Small intestine (tissue), 16 donors: ENCODE measurements around the gene TMA7. TPM values are rescaled to one million over a fixed set of nuclear protein-coding genes. Genes with fewer than 3 reads are reported as not detected.

Source experiments
- DNase-seq, 2 donors: peaks; one replicate each; pipeline versions ENCODE4 v3.0.0 to v3.0.0-alpha.2; 2013
- FAIRE-seq: peaks from 2 replicates; lab custom pipeline; 2012; peaks lifted over from hg19 to GRCh38; lab: Jason Lieb, UNC
- H3K27ac ChIP-seq, 3 donors: one replicate each; pipeline ENCODE4 v1.5.1; 2013; ENCODE audit warnings: low read length in 2 of 3, mild to moderate bottlenecking in 2 of 3, control low read depth in 1 of 3, inconsistent platforms in 1 of 3, low read depth in 1 of 3, moderate library complexity in 1 of 3
- H3K27me3 ChIP-seq, 3 donors: one replicate each; pipeline ENCODE4 v1.6.1; 2013; ENCODE audit warnings: low read length in 3 of 3, inconsistent platforms in 1 of 3; ENCODE audit not compliant: control insufficient read depth in 3 of 3, insufficient read depth in 3 of 3
- H3K36me3 ChIP-seq, 3 donors: one replicate each; pipeline ENCODE4 v1.6.1; 2013; ENCODE audit warnings: low read length in 3 of 3, inconsistent platforms in 1 of 3, low read depth in 1 of 3, mild to moderate bottlenecking in 1 of 3, moderate library complexity in 1 of 3; ENCODE audit not compliant: control insufficient read depth in 3 of 3, insufficient read depth in 2 of 3
- H3K4me1 ChIP-seq, 3 donors: one replicate each; pipeline ENCODE4 v1.6.1; 2013; ENCODE audit warnings: low read length in 2 of 3, inconsistent platforms in 1 of 3, low read depth in 1 of 3, mild to moderate bottlenecking in 1 of 3, moderate library complexity in 1 of 3; ENCODE audit not compliant: control insufficient read depth in 3 of 3, insufficient read depth in 2 of 3
- H3K4me3 ChIP-seq, 3 donors: one replicate each; pipeline ENCODE4 v1.5.1; 2013; ENCODE audit warnings: low read length in 3 of 3, control low read depth in 1 of 3, inconsistent platforms in 1 of 3, low read depth in 1 of 3, mild to moderate bottlenecking in 1 of 3, moderate library complexity in 1 of 3
- H3K9me3 ChIP-seq, 2 donors: one replicate each; pipeline ENCODE4 v1.6.1; 2013; ENCODE audit warnings: low read depth in 1 of 2, low read length in 1 of 2; ENCODE audit not compliant: control insufficient read depth in 2 of 2, insufficient read depth in 1 of 2
- WGBS, 3 donors: extraction: QIAGEN DNeasy Blood & Tissue Kit; methylation state at CpG; one replicate each; pipeline ENCODE4 v1.1.7; 2013; 5-methylcytosine and 5-hydroxymethylcytosine counted together
- long read RNA-seq, 10 donors: transcript quantifications; one replicate each; lab custom pipeline, GENCODE V29; 2026
- polyA plus RNA-seq, 4 donors: library from polyadenylated mRNA; stranded (reverse) in 3 of 4; unstranded in 1 of 4; fragments of 200-250 nt in 3 of 4; fragments of 120-200 nt in 1 of 4; gene quantifications; one replicate each; pipeline versions ENCODE4 v1.2.1 to v1.2.3, GENCODE V29; 2013
- donor health status: healthy with polysubstance abuse.
- donor health status: control.
- donor health status: control.
- donor health status: Bipolar disorder and iron deficiency.
- donor health status: healthy.

The TMA7 gene
- 100 to 1,000 TPM; 292 to 744 (median 524) TPM for polyA plus RNA-seq
- long read RNA-seq, donor 1: 0 reads
- long read RNA-seq, donor 2, transcript TMA7-201 (4 exons, 561 nt): major isoform, 158 of 183 reads
- long read RNA-seq, donor 2, transcript TMA7-202 (3 exons, 619 nt): minor isoform, 25 of 183 reads
- long read RNA-seq, donor 2, partial matches to known transcripts: 0 of 183 reads
- long read RNA-seq, donor 2, other reads (novel, unspliced or antisense): 0 of 183 reads
- long read RNA-seq, donor 3, transcript TMA7-202 (3 exons, 619 nt): minor isoform, 48 of 242 reads
- long read RNA-seq, donor 3, transcript TMA7-201 (4 exons, 561 nt): major isoform, 175 of 242 reads
- long read RNA-seq, donor 3, partial matches to known transcripts: 11 of 242 reads
- long read RNA-seq, donor 3, other reads (novel, unspliced or antisense): 8 of 242 reads
- long read RNA-seq, donor 4, transcript TMA7-201 (4 exons, 561 nt): major isoform, 12 of 14 reads
- long read RNA-seq, donor 4, partial matches to known transcripts: 0 of 14 reads
- long read RNA-seq, donor 4, other reads (novel, unspliced or antisense): 0 of 14 reads
- long read RNA-seq, donor 5, transcript TMA7-201 (4 exons, 561 nt): major isoform, 80 of 101 reads
- long read RNA-seq, donor 5, transcript TMA7-202 (3 exons, 619 nt): minor isoform, 21 of 101 reads
- long read RNA-seq, donor 5, partial matches to known transcripts: 0 of 101 reads
- long read RNA-seq, donor 5, other reads (novel, unspliced or antisense): 0 of 101 reads
- long read RNA-seq, donor 6, transcript TMA7-202 (3 exons, 619 nt): minor isoform, 33 of 233 reads
- long read RNA-seq, donor 6, transcript TMA7-201 (4 exons, 561 nt): major isoform, 197 of 233 reads
- long read RNA-seq, donor 6, partial matches to known transcripts: 0 of 233 reads
- long read RNA-seq, donor 6, other reads (novel, unspliced or antisense): 0 of 233 reads
- long read RNA-seq, donor 7: 0 reads
- long read RNA-seq, donor 8, transcript TMA7-202 (3 exons, 619 nt): minor isoform, 10 of 38 reads
- long read RNA-seq, donor 8, transcript TMA7-201 (4 exons, 561 nt): major isoform, 28 of 38 reads
- long read RNA-seq, donor 8, partial matches to known transcripts: 0 of 38 reads
- long read RNA-seq, donor 8, other reads (novel, unspliced or antisense): 0 of 38 reads
- long read RNA-seq, donor 9, transcript TMA7-201 (4 exons, 561 nt): major isoform, 72 of 76 reads
- long read RNA-seq, donor 9, partial matches to known transcripts: 0 of 76 reads
- long read RNA-seq, donor 9, other reads (novel, unspliced or antisense): 0 of 76 reads
- long read RNA-seq, donor 10, transcript TMA7-201 (4 exons, 561 nt): major isoform, 307 of 421 reads
- long read RNA-seq, donor 10, transcript TMA7-202 (3 exons, 619 nt): minor isoform, 75 of 421 reads
- long read RNA-seq, donor 10, partial matches to known transcripts: 14 of 421 reads
- long read RNA-seq, donor 10, other reads (novel, unspliced or antisense): 25 of 421 reads

GRCh38 chr3:48439820-48440589 is at the start of gene TMA7, which contains the start of gene CCDC51:
TMA7 (plus strand) TSS chr3:48440257; CDS start chr3:48440297, 40 bp downstream.
CCDC51 (minus strand) TSS chr3:48440119; CDS start chr3:48435128, 4,991 bp downstream.
- WGBS, 3 donors: 0 to 1% (median 0%) methylated on average over 54 of the region's 54 CpGs
- Histone ChIP-seq H3K9me3 (no peaks in the 10 kb centered on the region), H3K27me3 (no peaks in the 10 kb centered on the region), H3K36me3 (peaks cover 2 to 26% (median 8%) of the 10 kb centered on the region in 3 donors), H3K4me1 (peaks cover 2 to 13% (median 6%) of the 10 kb centered on the region in 3 donors), H3K4me3 (peak within 1 kb of the TSS; percentile 80 to 92 (median 88)), H3K27ac (peak within 1 kb of the TSS; percentile 87 to 97 (median 94))
- FAIRE-seq (peak; percentile 61), DNase-seq (peak; percentile 99)

- DNase-seq (no peak), FAIRE-seq (no peak)
- H3K4me3 ChIP-seq: no peak overlapping the region
- no peaks in the 10 kb centered on the region for H3K4me1 ChIP-seq
- no peaks in the 10 kb centered on the region for H3K9me3 ChIP-seq
- H3K27ac ChIP-seq: no peak overlapping the region
- 84 to 87% (median 85%) methylated on average over 2 of the region's 2 CpGs for WGBS, 3 donors
- H3K27me3 ChIP-seq: peaks cover 0 to 3% (median 0%) of the 10 kb centered on the region in 3 donors
- no peaks in the 10 kb centered on the region for H3K36me3 ChIP-seq
Observed at GRCh38 chr3:48394391-48394790, 45.7 kb upstream of the TMA7 start.

GRCh38 chr3:48395714-48396113 is 44.3 kb upstream of the TMA7 start:
- WGBS, 3 donors: 42 to 66% (median 52%) methylated on average over 3 of the region's 3 CpGs
- DNase-seq: no peak
- no peaks in the 10 kb centered on the region for H3K9me3 ChIP-seq
- FAIRE-seq: no peak
- no peak overlapping the region for H3K27ac ChIP-seq
- H3K27me3 ChIP-seq: peaks cover 0 to 3% (median 0%) of the 10 kb centered on the region in 3 donors
- H3K36me3 ChIP-seq: peaks cover 0 to 2% (median 0%) of the 10 kb centered on the region in 3 donors
- H3K4me1 ChIP-seq: no peaks in the 10 kb centered on the region
- H3K4me3 ChIP-seq: no peak overlapping the region

- WGBS, 3 donors: 57 to 70% (median 58%) methylated on average over 8 to 9 of the region's 9 CpGs
- Histone ChIP-seq H3K4me1 (no peaks in the 10 kb centered on the region), H3K27ac (no peak overlapping the region), H3K4me3 (no peak overlapping the region), H3K27me3 (peaks cover 0 to 3% (median 0%) of the 10 kb centered on the region in 3 donors), H3K36me3 (peaks cover 0 to 15% (median 0%) of the 10 kb centered on the region in 3 donors), H3K9me3 (no peaks in the 10 kb centered on the region)
- no peak for DNase-seq
- no peak for FAIRE-seq
Observed at GRCh38 chr3:48397767-48398681, 42.0 kb upstream of the TMA7 start.

GRCh38 chr3:48398701-48399386 is 41.2 kb upstream of the TMA7 start:
- Histone ChIP-seq H3K9me3 (no peaks in the 10 kb centered on the region), H3K27ac (no peak overlapping the region), H3K27me3 (peaks cover 0 to 3% (median 0%) of the 10 kb centered on the region in 3 donors), H3K36me3 (peaks cover 0 to 24% (median under 1%) of the 10 kb centered on the region in 3 donors), H3K4me1 (no peaks in the 10 kb centered on the region), H3K4me3 (no peak overlapping the region)
- DNase-seq: no peak
- WGBS, 3 donors: 33 to 64% (median 49%) methylated on average over 11 of the region's 11 CpGs
- FAIRE-seq: no peak

GRCh38 chr3:48399387-48400172 is 40.5 kb upstream of the TMA7 start:
- Histone ChIP-seq H3K36me3 (peaks cover 0 to 31% (median 4%) of the 10 kb centered on the region in 3 donors), H3K4me1 (no peaks in the 10 kb centered on the region), H3K27ac (no peak overlapping the region), H3K27me3 (peaks cover 0 to 3% (median 0%) of the 10 kb centered on the region in 3 donors), H3K9me3 (no peaks in the 10 kb centered on the region), H3K4me3 (no peak overlapping the region)
- no peak for FAIRE-seq
- DNase-seq: no peak
- WGBS, 3 donors: 37 to 49% (median 44%) methylated on average over 4 of the region's 4 CpGs
